ENCODE data around the gene OOSP3.

The OOSP3 gene

DNA sequence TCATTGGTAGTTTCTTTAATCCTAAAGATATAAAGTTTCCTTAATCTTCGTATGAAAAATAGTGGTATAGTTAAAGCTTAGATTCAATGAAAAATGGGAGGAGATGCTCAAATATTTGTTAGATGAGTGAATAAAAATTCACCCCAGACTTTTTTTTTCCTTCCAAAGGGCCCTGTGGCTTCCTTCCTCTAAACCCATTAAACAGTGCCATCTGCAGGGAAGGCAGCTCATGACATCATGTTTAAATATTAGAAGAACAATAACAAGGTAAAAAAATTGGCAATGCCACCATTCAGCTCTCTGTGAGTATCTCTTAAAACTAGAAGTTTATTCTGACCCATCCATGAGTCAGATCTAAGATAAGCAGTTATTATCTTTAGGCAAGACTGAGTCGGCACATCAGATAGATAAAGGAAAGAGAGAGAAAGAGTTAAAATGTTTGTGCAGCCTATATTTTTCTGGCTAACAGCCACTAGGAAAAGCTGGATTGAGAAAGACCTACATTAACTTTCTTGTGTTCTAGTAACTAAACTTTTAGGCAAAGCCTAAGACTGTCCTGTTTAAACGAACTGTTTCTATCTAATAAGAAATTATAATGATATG lies 40.5 kb downstream of the OOSP3 start:
- peak; percentile 44 for TF ChIP-seq CTCF (conservative IDR thresholded peaks at IDR 0.05; ENCODE audit: low read length)
- peak; percentile 49 for DNase-seq (ENCODE audit: low read depth)
- H3K4me3 ChIP-seq (ENCODE audit: low read length), result no peak overlapping the region

DNA sequence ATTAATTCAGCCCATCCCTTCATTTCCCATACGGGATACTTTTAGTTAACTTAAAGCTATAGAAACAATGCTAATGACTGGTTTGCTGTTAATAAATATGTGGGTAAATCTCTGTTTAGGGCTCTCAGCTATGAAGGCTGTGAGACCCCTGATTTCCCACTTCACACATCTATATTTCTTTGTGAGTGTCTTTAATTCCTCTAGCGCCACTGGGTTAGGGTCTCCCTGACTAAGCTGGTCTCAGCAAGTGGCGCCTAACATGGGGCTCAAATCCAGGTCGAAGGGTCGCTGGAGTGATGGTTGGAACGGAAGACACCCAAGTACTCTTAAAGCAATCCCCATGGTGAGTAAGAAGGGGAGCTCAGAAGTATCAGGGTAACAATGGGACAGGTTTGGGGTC lies 45.2 kb downstream of the OOSP3 start:
- TF ChIP-seq CTCF (conservative IDR thresholded peaks at IDR 0.05; ENCODE audit: low read length), result no peak
- H3K4me3 ChIP-seq (ENCODE audit: low read length), result no peak overlapping the region
- no peak for DNase-seq (ENCODE audit: low read depth)

DNA sequence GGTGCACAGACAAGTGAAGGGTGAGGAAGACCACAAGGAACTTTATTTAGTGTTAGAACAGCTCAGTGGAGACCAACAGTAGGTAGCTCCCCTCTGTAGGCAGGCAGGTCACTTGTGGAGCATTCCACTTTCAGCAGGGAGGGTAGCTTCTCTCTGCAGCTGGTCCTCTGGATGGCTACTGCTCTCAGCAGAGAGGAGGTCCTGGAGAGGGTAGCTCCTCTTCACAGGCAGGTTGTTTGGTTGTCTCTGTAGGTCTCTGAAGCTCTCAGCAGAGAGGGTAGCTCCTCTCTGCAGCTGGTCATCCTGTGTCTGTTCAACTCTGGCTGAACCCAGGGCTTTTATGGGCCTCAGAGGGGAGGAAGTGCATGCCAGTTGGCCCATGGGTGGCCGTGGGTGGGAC lies 53.1 kb downstream of the OOSP3 start:
- no peak for DNase-seq (ENCODE audit: low read depth)
- no peak overlapping the region for H3K4me3 ChIP-seq (ENCODE audit: low read length)
- no peak for TF ChIP-seq CTCF (conservative IDR thresholded peaks at IDR 0.05; ENCODE audit: low read length)

DNA sequence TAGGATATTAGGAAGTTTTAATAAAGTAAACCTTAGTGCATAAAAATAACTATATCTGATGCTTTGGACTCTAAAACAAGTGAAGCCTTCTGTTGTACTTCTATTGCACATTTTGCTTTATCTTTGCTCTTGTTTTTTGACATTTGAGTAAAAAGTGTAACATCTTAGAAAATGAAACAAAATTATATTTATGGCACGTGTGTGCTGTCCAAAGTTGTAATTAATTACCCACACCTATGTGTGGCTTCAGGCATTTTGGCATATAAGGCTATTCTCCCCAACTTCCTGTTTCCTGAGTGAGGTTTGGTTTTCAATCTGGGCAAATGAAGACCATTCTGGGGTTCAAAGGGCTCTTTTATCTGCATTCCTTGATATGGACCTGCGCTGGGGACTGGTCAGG lies 59.5 kb downstream of the OOSP3 start, which contains the start of gene OOSP1:
Gene OOSP1 (plus strand): TSS at position 301 of the 400 bp plus-strand sequence. CDS start 23 bp downstream, at position 324.
- H3K4me3 ChIP-seq (ENCODE audit: low read length), result no peak within 1 kb of the TSS
- no peak for DNase-seq (ENCODE audit: low read depth)
- TF ChIP-seq CTCF (conservative IDR thresholded peaks at IDR 0.05; ENCODE audit: low read length), result no peak

DNA sequence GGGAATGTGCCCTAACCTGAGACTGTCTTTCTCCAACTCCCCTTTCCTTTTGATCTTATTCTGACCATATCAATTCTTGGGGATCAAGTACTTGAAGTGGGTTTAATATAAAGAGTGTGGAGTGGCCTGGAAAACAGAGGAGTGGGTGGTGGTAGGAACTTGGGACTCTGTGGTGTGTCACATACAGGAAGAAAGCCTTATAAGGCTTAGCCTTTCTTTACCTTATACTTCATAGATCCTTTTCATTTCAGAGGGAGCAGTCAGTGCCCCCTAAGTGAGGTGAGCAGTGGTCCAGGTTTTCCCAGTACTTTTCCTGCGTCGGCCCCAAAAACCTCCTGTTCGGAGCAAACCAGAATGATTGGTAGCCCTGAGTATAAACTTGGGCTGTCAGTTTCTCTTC lies 60.1 kb downstream of the OOSP3 start:
- no peak for TF ChIP-seq CTCF (conservative IDR thresholded peaks at IDR 0.05; ENCODE audit: low read length)
- no peak overlapping the region for H3K4me3 ChIP-seq (ENCODE audit: low read length)
- no peak for DNase-seq (ENCODE audit: low read depth)

GRCh38 chr11:59939482-59939881 lies 60.9 kb downstream of the OOSP3 start:
- no peak for TF ChIP-seq CTCF (conservative IDR thresholded peaks at IDR 0.05; ENCODE audit: low read length)
- H3K4me3 ChIP-seq (ENCODE audit: low read length), result no peak overlapping the region
- DNase-seq (ENCODE audit: low read depth), result no peak

DNA sequence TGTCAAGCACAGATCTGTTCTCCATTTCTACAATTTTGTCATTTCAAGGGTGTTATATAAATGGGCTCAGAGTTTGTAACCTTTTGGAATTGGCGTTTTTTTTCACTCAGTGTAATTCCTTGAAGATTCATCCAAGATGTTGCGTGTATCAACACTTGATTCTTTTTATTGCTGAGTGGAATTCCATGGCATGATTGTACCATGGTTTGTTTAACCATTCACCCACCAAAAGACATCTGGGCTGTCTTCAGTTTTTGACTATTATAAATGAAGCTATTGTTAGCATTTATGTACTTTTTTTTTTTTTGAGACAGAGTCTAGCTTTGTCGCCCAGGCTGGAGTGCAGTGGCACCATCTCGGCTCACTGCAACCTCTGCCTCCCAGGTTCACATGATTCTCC lies 62.5 kb downstream of the OOSP3 start:
- TF ChIP-seq CTCF (conservative IDR thresholded peaks at IDR 0.05; ENCODE audit: low read length), result no peak
- no peak for DNase-seq (ENCODE audit: low read depth)
- no peak overlapping the region for H3K4me3 ChIP-seq (ENCODE audit: low read length)

Data from AG10803 (cell line).